ENCODE data around the gene HDAC9.

HDAC9 gene

DNA sequence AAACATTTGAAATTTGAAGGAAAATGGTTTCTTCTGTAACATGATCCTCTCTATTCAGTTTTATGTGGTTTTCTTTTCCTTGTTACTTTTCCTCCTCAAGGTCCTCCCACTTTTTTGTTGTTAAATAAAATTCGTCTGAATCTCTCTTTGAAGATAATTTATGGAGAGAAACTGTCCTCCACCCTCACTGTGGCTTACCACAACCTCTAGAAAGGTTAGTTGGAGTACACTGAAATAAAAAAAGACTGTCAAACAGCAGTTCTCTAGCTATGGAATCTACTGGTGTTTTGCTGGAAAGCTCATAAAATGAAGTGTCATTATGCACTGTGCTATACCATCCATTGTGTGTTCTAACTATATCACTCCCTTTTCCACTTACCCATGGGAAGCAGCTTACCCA is 189.4 kb downstream of the HDAC9 start:
- no peaks in the 10 kb centered on the region; the same call in 1 of the 2 replicates for H3K4me1 ChIP-seq (ENCODE audit: control insufficient read depth, insufficient read depth, low read length)
- TF ChIP-seq ZNF629 (tag by site-specific recombination; IDR thresholded peaks at IDR 0.05) (no peak), ZNF211 (tag by site-specific recombination; IDR thresholded peaks at IDR 0.05; ENCODE audit: low read depth) (no peak), ZNF366 (tag by site-specific recombination; conservative IDR thresholded peaks at IDR 0.05) (no peak), SCRT2 (tag by site-specific recombination; IDR thresholded peaks at IDR 0.05) (no peak), ZNF501 (tag by site-specific recombination; IDR thresholded peaks at IDR 0.05) (no peak), TRIM28 (IDR thresholded peaks at IDR 0.05; ENCODE audit: borderline replicate concordance, low read length) (no peak), SETDB1 (IDR thresholded peaks at IDR 0.05; ENCODE audit: insufficient read length, low read length) (no peak), ZFP41 (tag by site-specific recombination; IDR thresholded peaks at IDR 0.05; ENCODE audit: borderline replicate concordance) (no peak), ZBTB1 (tag by site-specific recombination; IDR thresholded peaks at IDR 0.05) (no peak), ZNF548 (tag by site-specific recombination; IDR thresholded peaks at IDR 0.05) (no peak), ZNF423 (tag by site-specific recombination; IDR thresholded peaks at IDR 0.05) (no peak), HOXA7 (CRISPR knock-in tag; IDR thresholded peaks at IDR 0.05; ENCODE audit: borderline replicate concordance) (no peak), ZNF174 (tag by site-specific recombination; IDR thresholded peaks at IDR 0.05) (no peak), ZNF354C (tag by site-specific recombination; IDR thresholded peaks at IDR 0.05; ENCODE audit: borderline replicate concordance, low read depth) (no peak), ZNF830 (tag by site-specific recombination; IDR thresholded peaks at IDR 0.05; ENCODE audit: low read depth) (no peak), ZNF24 (tag by site-specific recombination; IDR thresholded peaks at IDR 0.05) (no peak)
- TF ChIP-seq, protein P1, sequence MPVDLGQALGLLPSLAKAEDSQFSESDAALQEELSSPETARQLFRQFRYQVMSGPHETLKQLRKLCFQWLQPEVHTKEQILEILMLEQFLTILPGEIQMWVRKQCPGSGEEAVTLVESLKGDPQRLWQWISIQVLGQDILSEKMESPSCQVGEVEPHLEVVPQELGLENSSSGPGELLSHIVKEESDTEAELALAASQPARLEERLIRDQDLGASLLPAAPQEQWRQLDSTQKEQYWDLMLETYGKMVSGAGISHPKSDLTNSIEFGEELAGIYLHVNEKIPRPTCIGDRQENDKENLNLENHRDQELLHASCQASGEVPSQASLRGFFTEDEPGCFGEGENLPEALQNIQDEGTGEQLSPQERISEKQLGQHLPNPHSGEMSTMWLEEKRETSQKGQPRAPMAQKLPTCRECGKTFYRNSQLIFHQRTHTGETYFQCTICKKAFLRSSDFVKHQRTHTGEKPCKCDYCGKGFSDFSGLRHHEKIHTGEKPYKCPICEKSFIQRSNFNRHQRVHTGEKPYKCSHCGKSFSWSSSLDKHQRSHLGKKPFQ (tag by site-specific recombination; IDR thresholded peaks at IDR 0.05): no peak
- TF ChIP-seq, protein P2, sequence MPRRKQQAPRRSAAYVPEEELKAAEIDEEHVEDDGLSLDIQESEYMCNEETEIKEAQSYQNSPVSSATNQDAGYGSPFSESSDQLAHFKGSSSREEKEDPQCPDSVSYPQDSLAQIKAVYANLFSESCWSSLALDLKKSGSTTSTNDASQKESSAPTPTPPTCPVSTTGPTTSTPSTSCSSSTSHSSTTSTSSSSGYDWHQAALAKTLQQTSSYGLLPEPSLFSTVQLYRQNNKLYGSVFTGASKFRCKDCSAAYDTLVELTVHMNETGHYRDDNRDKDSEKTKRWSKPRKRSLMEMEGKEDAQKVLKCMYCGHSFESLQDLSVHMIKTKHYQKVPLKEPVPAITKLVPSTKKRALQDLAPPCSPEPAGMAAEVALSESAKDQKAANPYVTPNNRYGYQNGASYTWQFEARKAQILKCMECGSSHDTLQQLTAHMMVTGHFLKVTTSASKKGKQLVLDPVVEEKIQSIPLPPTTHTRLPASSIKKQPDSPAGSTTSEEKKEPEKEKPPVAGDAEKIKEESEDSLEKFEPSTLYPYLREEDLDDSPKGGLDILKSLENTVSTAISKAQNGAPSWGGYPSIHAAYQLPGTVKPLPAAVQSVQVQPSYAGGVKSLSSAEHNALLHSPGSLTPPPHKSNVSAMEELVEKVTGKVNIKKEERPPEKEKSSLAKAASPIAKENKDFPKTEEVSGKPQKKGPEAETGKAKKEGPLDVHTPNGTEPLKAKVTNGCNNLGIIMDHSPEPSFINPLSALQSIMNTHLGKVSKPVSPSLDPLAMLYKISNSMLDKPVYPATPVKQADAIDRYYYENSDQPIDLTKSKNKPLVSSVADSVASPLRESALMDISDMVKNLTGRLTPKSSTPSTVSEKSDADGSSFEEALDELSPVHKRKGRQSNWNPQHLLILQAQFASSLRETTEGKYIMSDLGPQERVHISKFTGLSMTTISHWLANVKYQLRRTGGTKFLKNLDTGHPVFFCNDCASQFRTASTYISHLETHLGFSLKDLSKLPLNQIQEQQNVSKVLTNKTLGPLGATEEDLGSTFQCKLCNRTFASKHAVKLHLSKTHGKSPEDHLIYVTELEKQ (tag by site-specific recombination; IDR thresholded peaks at IDR 0.05; ENCODE audit: borderline replicate concordance): no peak
- TF ChIP-seq, protein P3, sequence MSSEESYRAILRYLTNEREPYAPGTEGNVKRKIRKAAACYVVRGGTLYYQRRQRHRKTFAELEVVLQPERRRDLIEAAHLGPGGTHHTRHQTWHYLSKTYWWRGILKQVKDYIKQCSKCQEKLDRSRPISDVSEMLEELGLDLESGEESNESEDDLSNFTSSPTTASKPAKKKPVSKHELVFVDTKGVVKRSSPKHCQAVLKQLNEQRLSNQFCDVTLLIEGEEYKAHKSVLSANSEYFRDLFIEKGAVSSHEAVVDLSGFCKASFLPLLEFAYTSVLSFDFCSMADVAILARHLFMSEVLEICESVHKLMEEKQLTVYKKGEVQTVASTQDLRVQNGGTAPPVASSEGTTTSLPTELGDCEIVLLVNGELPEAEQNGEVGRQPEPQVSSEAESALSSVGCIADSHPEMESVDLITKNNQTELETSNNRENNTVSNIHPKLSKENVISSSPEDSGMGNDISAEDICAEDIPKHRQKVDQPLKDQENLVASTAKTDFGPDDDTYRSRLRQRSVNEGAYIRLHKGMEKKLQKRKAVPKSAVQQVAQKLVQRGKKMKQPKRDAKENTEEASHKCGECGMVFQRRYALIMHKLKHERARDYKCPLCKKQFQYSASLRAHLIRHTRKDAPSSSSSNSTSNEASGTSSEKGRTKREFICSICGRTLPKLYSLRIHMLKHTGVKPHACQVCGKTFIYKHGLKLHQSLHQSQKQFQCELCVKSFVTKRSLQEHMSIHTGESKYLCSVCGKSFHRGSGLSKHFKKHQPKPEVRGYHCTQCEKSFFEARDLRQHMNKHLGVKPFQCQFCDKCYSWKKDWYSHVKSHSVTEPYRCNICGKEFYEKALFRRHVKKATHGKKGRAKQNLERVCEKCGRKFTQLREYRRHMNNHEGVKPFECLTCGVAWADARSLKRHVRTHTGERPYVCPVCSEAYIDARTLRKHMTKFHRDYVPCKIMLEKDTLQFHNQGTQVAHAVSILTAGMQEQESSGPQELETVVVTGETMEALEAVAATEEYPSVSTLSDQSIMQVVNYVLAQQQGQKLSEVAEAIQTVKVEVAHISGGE (tag by site-specific recombination; conservative IDR thresholded peaks at IDR 0.05; ENCODE audit: low read depth): no peak
- TF ChIP-seq, protein P4, sequence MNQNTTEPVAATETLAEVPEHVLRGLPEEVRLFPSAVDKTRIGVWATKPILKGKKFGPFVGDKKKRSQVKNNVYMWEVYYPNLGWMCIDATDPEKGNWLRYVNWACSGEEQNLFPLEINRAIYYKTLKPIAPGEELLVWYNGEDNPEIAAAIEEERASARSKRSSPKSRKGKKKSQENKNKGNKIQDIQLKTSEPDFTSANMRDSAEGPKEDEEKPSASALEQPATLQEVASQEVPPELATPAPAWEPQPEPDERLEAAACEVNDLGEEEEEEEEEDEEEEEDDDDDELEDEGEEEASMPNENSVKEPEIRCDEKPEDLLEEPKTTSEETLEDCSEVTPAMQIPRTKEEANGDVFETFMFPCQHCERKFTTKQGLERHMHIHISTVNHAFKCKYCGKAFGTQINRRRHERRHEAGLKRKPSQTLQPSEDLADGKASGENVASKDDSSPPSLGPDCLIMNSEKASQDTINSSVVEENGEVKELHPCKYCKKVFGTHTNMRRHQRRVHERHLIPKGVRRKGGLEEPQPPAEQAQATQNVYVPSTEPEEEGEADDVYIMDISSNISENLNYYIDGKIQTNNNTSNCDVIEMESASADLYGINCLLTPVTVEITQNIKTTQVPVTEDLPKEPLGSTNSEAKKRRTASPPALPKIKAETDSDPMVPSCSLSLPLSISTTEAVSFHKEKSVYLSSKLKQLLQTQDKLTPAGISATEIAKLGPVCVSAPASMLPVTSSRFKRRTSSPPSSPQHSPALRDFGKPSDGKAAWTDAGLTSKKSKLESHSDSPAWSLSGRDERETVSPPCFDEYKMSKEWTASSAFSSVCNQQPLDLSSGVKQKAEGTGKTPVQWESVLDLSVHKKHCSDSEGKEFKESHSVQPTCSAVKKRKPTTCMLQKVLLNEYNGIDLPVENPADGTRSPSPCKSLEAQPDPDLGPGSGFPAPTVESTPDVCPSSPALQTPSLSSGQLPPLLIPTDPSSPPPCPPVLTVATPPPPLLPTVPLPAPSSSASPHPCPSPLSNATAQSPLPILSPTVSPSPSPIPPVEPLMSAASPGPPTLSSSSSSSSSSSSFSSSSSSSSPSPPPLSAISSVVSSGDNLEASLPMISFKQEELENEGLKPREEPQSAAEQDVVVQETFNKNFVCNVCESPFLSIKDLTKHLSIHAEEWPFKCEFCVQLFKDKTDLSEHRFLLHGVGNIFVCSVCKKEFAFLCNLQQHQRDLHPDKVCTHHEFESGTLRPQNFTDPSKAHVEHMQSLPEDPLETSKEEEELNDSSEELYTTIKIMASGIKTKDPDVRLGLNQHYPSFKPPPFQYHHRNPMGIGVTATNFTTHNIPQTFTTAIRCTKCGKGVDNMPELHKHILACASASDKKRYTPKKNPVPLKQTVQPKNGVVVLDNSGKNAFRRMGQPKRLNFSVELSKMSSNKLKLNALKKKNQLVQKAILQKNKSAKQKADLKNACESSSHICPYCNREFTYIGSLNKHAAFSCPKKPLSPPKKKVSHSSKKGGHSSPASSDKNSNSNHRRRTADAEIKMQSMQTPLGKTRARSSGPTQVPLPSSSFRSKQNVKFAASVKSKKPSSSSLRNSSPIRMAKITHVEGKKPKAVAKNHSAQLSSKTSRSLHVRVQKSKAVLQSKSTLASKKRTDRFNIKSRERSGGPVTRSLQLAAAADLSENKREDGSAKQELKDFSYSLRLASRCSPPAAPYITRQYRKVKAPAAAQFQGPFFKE (tag by site-specific recombination; IDR thresholded peaks at IDR 0.05; ENCODE audit: borderline replicate concordance): no peak
- H3K9me3 ChIP-seq (ENCODE audit: control insufficient read depth, insufficient read depth, low read depth, low read length): no peaks in the 10 kb centered on the region
- H3K4me3 ChIP-seq (ENCODE audit: low read depth, low read length): no peak overlapping the region
- H3K36me3 ChIP-seq (ENCODE audit: control insufficient read depth in 2 of 2, insufficient read depth in 1 of 2, low read length in 2 of 2): no peaks in the 10 kb centered on the region
- ChIA-PET POLR2A (no interaction called here), CTCF (interaction anchor here (2.4 kb wide), 1 partner anchor 19 kb away, joined by 10 read pairs; no protein-coding TSS in a partner anchor)
- no peak overlapping the region for H3K27ac ChIP-seq (ENCODE audit: extremely low read depth, low read depth, low read length)
